ENCODE data around the gene EFNB2.

EFNB2 gene

GRCh38 chr13:106500445-106500844, 35.0 kb downstream of the EFNB2 start:
- no peak for DNase-seq (ENCODE audit: low read depth in 2 of 2)

GRCh38 chr13:106499896-106500295, 35.6 kb downstream of the EFNB2 start:
- DNase-seq (ENCODE audit: low read depth in 2 of 2): no peak

- DNase-seq (ENCODE audit: low read depth in 2 of 2): no peak
Observed at GRCh38 chr13:106499113-106499512, 36.3 kb downstream of the EFNB2 start.

GRCh38 chr13:106498571-106498970, 36.9 kb downstream of the EFNB2 start:
- no peak for DNase-seq (ENCODE audit: low read depth in 2 of 2)

GRCh38 chr13:106498158-106498557, 37.3 kb downstream of the EFNB2 start:
- no peak for DNase-seq (ENCODE audit: low read depth in 2 of 2)

- DNase-seq (ENCODE audit: low read depth in 2 of 2): no peak
Observed at GRCh38 chr13:106497079-106497478, 38.4 kb downstream of the EFNB2 start.

- no peak for DNase-seq (ENCODE audit: low read depth in 2 of 2)
Observed at GRCh38 chr13:106496072-106496997, 39.1 kb downstream of the EFNB2 start.

GRCh38 chr13:106494936-106495335, 40.5 kb downstream of the EFNB2 start:
- no peak for DNase-seq (ENCODE audit: low read depth in 2 of 2)

GRCh38 chr13:106494506-106494905, 41.0 kb downstream of the EFNB2 start:
- no peak for DNase-seq (ENCODE audit: low read depth in 2 of 2)

- DNase-seq (ENCODE audit: low read depth in 2 of 2): no peak
Observed at GRCh38 chr13:106493533-106494220, 41.8 kb downstream of the EFNB2 start.

GRCh38 chr13:106492588-106493475, 42.6 kb downstream of the EFNB2 start:
- no peak for DNase-seq (ENCODE audit: low read depth in 2 of 2)

GRCh38 chr13:106491928-106492587, 43.4 kb downstream of the EFNB2 start:
- no peak for DNase-seq (ENCODE audit: low read depth in 2 of 2)

- DNase-seq (ENCODE audit: low read depth in 2 of 2): no peak
Observed at GRCh38 chr13:106491463-106491862, 44.0 kb downstream of the EFNB2 start.

GRCh38 chr13:106490569-106491321, 44.7 kb downstream of the EFNB2 start:
- DNase-seq (ENCODE audit: low read depth in 2 of 2): no peak

- DNase-seq (ENCODE audit: low read depth in 2 of 2): no peak
Observed at GRCh38 chr13:106489849-106490568, 45.5 kb downstream of the EFNB2 start.

- DNase-seq (ENCODE audit: low read depth in 2 of 2): no peak
Observed at GRCh38 chr13:106488686-106489085, 46.8 kb downstream of the EFNB2 start.

- DNase-seq (ENCODE audit: low read depth in 2 of 2): no peak
Observed at GRCh38 chr13:106488076-106488475, 47.4 kb downstream of the EFNB2 start.

- DNase-seq (ENCODE audit: low read depth in 2 of 2): no peak
Observed at GRCh38 chr13:106487129-106487528, 48.3 kb downstream of the EFNB2 start.

GRCh38 chr13:106486287-106486686, 49.2 kb downstream of the EFNB2 start:
- DNase-seq (ENCODE audit: low read depth in 2 of 2): no peak
